WTC11 (cell line): Measurements from ENCODE around the gene ZNF668. TPM values are rescaled to one million over a fixed set of nuclear protein-coding genes. Genes with fewer than 3 reads are reported as not detected.

Experiments
- ATAC-seq: fragments of 200-7000 bp; cut with Tn5 transposase; 2 replicates; pipeline ENCODE4 v1.10.0; 2021; ENCODE audit warnings: mild to moderate bottlenecking, moderate library complexity
- CTCF ChIA-PET: fragments of 300-600 bp; sonication (Branson Sonifier 250); formaldehyde crosslinking; loops from one replicate; lab custom pipeline; 2021; ENCODE audit warnings: antibody characterized with exemption; lab: Charles Lee
- POLR2A ChIA-PET: fragments of 350-600 bp; sonication (Branson Sonifier 250); formaldehyde crosslinking; loops from one replicate; lab custom pipeline; 2021; ENCODE audit warnings: antibody characterized with exemption; lab: Charles Lee
- DNase-seq: peaks from one replicate; pipeline ENCODE4 v3.0.0; 2021; ENCODE audit warnings: low spot score
- H3K27ac Mint-ChIP-seq: 2 replicates; pipeline ENCODE4 v1.8.0; 2021; ENCODE audit warnings: mixed read lengths
- H3K27me3 Mint-ChIP-seq: 2 replicates; pipeline ENCODE4 v1.8.0; 2021; ENCODE audit warnings: low read depth, mild to moderate bottlenecking, moderate library complexity, mixed read lengths
- H3K36me3 Mint-ChIP-seq: 2 replicates; pipeline ENCODE4 v1.8.0; 2021; ENCODE audit warnings: mixed read lengths
- H3K4me1 Mint-ChIP-seq: 2 replicates; pipeline ENCODE4 v1.8.0; 2022; ENCODE audit warnings: mixed read lengths
- H3K4me3 Mint-ChIP-seq: 2 replicates; pipeline ENCODE4 v1.8.0; 2021; ENCODE audit warnings: mild to moderate bottlenecking, moderate library complexity, mixed read lengths
- H3K9me3 Mint-ChIP-seq: 2 replicates; pipeline ENCODE4 v1.8.0; 2021; ENCODE audit warnings: mixed read lengths
- ESRRA ChIP-seq: sonication (generic); formaldehyde crosslinking; IDR thresholded peaks from 2 replicates; pipeline ENCODE4 v1.8.1; 2022; ENCODE audit warnings: mild to moderate bottlenecking, missing genetic modification reagents, borderline replicate concordance
- FOXJ3 ChIP-seq: sonication (generic); formaldehyde crosslinking; IDR thresholded peaks from 2 replicates; pipeline ENCODE4 v1.9.0; 2021; ENCODE audit warnings: missing genetic modification reagents, mild to moderate bottlenecking, borderline replicate concordance
- HMGA2 ChIP-seq: fragments of 250-450 bp; sonication (Bioruptor Pico); IDR thresholded peaks from 2 replicates; pipeline ENCODE4 v1.4.0; 2021; ENCODE audit warnings: mild to moderate bottlenecking, moderate library complexity
- JAZF1 ChIP-seq: fragments of 250-450 bp; sonication (Bioruptor Pico); IDR thresholded peaks from 2 replicates; pipeline ENCODE4 v1.9.0; 2021; ENCODE audit warnings: moderate library complexity, mild to moderate bottlenecking, inconsistent platforms
- KAT7 ChIP-seq: sonication (generic); formaldehyde crosslinking; IDR thresholded peaks from 2 replicates; pipeline ENCODE4 v1.8.1; 2023; ENCODE audit warnings: missing genetic modification reagents, mild to moderate bottlenecking, borderline replicate concordance
- NFE2L1 ChIP-seq: sonication (generic); formaldehyde crosslinking; IDR thresholded peaks from 2 replicates; pipeline ENCODE4 v1.8.1; 2023; ENCODE audit warnings: missing genetic modification reagents
- NFYB ChIP-seq: sonication (generic); formaldehyde crosslinking; conservative IDR thresholded peaks from 2 replicates; pipeline ENCODE4 v1.8.0; 2022; ENCODE audit warnings: low read depth, missing genetic modification reagents
- SOX15 ChIP-seq: fragments of 250-450 bp; sonication (Bioruptor Pico); IDR thresholded peaks from 2 replicates; pipeline ENCODE4 v1.9.0; 2021; ENCODE audit warnings: mild to moderate bottlenecking
- TEAD4 ChIP-seq: sonication (generic); formaldehyde crosslinking; IDR thresholded peaks from 2 replicates; pipeline ENCODE4 v1.8.0; 2022; ENCODE audit warnings: mild to moderate bottlenecking, missing genetic modification reagents
- ZNF138 ChIP-seq: sonication (generic); formaldehyde crosslinking; conservative IDR thresholded peaks from 2 replicates; pipeline ENCODE4 v1.8.1; 2022; ENCODE audit warnings: mild to moderate bottlenecking, moderate library complexity, missing genetic modification reagents
- ZNF219 ChIP-seq: sonication (generic); formaldehyde crosslinking; IDR thresholded peaks from 2 replicates; pipeline ENCODE4 v1.8.0; 2023; ENCODE audit warnings: missing genetic modification reagents, mild to moderate bottlenecking, borderline replicate concordance
- ZNF416 ChIP-seq: fragments of 250-450 bp; sonication (Bioruptor Pico); IDR thresholded peaks from 2 replicates; pipeline ENCODE4 v1.9.0; 2021; ENCODE audit warnings: mild to moderate bottlenecking, inconsistent platforms
- total RNA-seq: library from RNA; stranded (reverse); gene quantifications from 3 replicates; pipeline ENCODE4 v1.2.3, GENCODE V29; 2021
- TF ChIP-seq, protein P1 (sequence below): sonication (generic); formaldehyde crosslinking; IDR thresholded peaks from 2 replicates; pipeline ENCODE4 v1.8.1; 2022; ENCODE audit warnings: mild to moderate bottlenecking, moderate library complexity, missing genetic modification reagents
- TF ChIP-seq, protein P2 (sequence below): sonication (generic); formaldehyde crosslinking; IDR thresholded peaks from 2 replicates; pipeline ENCODE4 v1.8.1; 2022; ENCODE audit warnings: low read depth, mild to moderate bottlenecking, moderate library complexity, missing genetic modification reagents, borderline replicate concordance
- TF ChIP-seq, protein P3 (sequence below): sonication (generic); formaldehyde crosslinking; IDR thresholded peaks from 2 replicates; pipeline ENCODE4 v1.8.1; 2022; ENCODE audit warnings: mild to moderate bottlenecking, missing genetic modification reagents, moderate library complexity, borderline replicate concordance
- TF ChIP-seq, protein P4 (sequence below): sonication (generic); formaldehyde crosslinking; IDR thresholded peaks from 2 replicates; pipeline ENCODE4 v1.8.0; 2022; ENCODE audit warnings: mild to moderate bottlenecking, missing genetic modification reagents
- TF ChIP-seq, protein P5 (sequence below): fragments of 250-450 bp; sonication (Bioruptor Pico); IDR thresholded peaks from 2 replicates; pipeline ENCODE4 v1.9.0; 2021; ENCODE audit warnings: mild to moderate bottlenecking
- TF ChIP-seq, protein P6 (sequence below): sonication (generic); formaldehyde crosslinking; IDR thresholded peaks from 2 replicates; pipeline ENCODE4 v1.8.1; 2023; ENCODE audit warnings: mild to moderate bottlenecking, missing genetic modification reagents
- TF ChIP-seq, protein P7 (sequence below): fragments of 250-450 bp; sonication (Bioruptor Pico); conservative IDR thresholded peaks from 2 replicates; pipeline ENCODE4 v1.9.0; 2021; ENCODE audit warnings: mild to moderate bottlenecking
- TF ChIP-seq, protein P8 (sequence below): sonication (generic); formaldehyde crosslinking; conservative IDR thresholded peaks from 2 replicates; pipeline ENCODE4 v1.8.1; 2022; ENCODE audit warnings: mild to moderate bottlenecking, missing genetic modification reagents

The ZNF668 gene
- total RNA-seq, 1 experiment from 2014 or later, result 17.3 TPM

DNA sequence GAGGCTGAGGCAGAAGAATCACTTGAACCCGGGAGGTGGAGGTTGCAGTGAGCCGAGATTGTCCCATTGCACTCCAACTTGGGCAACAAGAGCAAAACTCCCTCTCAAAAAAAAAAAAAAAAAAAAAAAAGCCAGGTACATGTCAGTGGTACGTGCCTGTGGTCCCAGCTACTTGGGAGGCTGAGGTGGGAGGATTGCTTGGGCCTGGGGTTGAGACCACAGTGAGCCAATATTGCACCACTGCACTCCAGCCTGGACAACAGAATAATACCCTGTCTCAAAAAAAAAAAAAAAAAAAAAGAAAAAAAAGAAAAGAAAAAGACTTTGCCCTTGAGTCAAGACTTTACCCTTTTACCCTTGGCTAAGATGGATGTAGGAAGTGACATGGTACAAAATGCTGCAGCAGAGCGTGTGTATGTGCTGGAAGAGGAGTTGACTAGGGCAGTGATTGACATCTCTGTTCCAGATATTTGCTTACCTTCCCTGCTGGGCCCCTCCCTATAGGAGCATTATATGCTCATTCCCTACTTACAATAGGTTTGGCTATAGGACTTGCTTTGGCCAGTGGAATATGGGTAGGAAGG is 30.1 kb downstream of the ZNF668 start:
- Mint-ChIP-seq H3K9me3 (no peaks in the 10 kb centered on the region), H3K4me1 (peaks cover 5% of the 10 kb centered on the region; the same call in 1 of the 2 replicates), H3K27ac (no peak overlapping the region), H3K36me3 (no peaks in the 10 kb centered on the region), H3K27me3 (peaks cover 5% of the 10 kb centered on the region; the same call in 1 of the 2 replicates), H3K4me3 (no peak overlapping the region)
- DNase-seq (no peak), ATAC-seq (no peak)
- TF ChIP-seq, protein P1, sequence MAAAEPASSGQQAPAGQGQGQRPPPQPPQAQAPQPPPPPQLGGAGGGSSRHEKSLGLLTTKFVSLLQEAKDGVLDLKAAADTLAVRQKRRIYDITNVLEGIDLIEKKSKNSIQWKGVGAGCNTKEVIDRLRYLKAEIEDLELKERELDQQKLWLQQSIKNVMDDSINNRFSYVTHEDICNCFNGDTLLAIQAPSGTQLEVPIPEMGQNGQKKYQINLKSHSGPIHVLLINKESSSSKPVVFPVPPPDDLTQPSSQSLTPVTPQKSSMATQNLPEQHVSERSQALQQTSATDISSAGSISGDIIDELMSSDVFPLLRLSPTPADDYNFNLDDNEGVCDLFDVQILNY (CRISPR knock-in tag), result no peak
- TF ChIP-seq, protein P2, sequence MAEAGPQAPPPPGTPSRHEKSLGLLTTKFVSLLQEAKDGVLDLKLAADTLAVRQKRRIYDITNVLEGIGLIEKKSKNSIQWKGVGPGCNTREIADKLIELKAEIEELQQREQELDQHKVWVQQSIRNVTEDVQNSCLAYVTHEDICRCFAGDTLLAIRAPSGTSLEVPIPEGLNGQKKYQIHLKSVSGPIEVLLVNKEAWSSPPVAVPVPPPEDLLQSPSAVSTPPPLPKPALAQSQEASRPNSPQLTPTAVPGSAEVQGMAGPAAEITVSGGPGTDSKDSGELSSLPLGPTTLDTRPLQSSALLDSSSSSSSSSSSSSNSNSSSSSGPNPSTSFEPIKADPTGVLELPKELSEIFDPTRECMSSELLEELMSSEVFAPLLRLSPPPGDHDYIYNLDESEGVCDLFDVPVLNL (CRISPR knock-in tag), result no peak
- no peak for TF ChIP-seq KAT7 (CRISPR knock-in tag)
- TF ChIP-seq, protein P3, sequence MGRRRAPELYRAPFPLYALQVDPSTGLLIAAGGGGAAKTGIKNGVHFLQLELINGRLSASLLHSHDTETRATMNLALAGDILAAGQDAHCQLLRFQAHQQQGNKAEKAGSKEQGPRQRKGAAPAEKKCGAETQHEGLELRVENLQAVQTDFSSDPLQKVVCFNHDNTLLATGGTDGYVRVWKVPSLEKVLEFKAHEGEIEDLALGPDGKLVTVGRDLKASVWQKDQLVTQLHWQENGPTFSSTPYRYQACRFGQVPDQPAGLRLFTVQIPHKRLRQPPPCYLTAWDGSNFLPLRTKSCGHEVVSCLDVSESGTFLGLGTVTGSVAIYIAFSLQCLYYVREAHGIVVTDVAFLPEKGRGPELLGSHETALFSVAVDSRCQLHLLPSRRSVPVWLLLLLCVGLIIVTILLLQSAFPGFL (CRISPR knock-in tag), result no peak
- TF ChIP-seq, protein P4, sequence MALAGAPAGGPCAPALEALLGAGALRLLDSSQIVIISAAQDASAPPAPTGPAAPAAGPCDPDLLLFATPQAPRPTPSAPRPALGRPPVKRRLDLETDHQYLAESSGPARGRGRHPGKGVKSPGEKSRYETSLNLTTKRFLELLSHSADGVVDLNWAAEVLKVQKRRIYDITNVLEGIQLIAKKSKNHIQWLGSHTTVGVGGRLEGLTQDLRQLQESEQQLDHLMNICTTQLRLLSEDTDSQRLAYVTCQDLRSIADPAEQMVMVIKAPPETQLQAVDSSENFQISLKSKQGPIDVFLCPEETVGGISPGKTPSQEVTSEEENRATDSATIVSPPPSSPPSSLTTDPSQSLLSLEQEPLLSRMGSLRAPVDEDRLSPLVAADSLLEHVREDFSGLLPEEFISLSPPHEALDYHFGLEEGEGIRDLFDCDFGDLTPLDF (CRISPR knock-in tag), result no peak
- ChIA-PET POLR2A (interaction anchor here (0.6 kb wide), 1 partner anchor 62 kb away, joined by 4 read pairs; no protein-coding TSS in a partner anchor), CTCF (interaction anchor here (1.8 to 3.0 kb wide), 3 partner anchors 30 to 99 kb away, joined by 11 to 83 read pairs (median 16); partner anchors contain the start of genes HSD3B7, ZNF646 and ZNF668)

DNA sequence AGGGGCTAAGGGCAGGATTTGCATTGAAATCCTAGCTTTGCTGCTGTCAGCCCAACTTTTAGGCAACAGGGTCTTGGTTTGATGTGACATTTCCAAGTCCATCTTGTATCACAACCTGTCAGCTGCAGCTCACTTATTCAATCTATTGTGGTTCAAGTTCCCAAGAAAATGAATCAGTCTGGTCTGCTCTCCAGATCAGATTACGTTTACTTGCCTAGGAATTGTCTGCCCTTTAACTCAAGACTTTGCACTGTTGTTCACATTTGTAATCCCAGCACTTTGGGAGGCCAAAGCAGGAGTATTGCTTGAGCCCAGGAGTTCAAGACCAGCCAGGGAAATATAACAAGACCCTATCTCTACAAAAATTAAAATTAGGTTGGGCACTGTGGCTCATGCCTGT is 30.7 kb downstream of the ZNF668 start:
- Mint-ChIP-seq H3K4me1 (peaks cover 5% of the 10 kb centered on the region; the same call in 1 of the 2 replicates), H3K9me3 (no peaks in the 10 kb centered on the region), H3K36me3 (no peaks in the 10 kb centered on the region), H3K27me3 (peaks cover 5% of the 10 kb centered on the region; the same call in 1 of the 2 replicates), H3K4me3 (no peak overlapping the region), H3K27ac (no peak overlapping the region)
- DNase-seq, result no peak
- no peak for ATAC-seq
- ChIA-PET CTCF (interaction anchor here (1.3 to 3.0 kb wide), 5 partner anchors 18 to 99 kb away, joined by 6 to 83 read pairs (median 11); partner anchors contain the start of genes HSD3B7, ZNF646 and ZNF668), POLR2A (interaction anchor here (0.5 kb wide), 1 partner anchor 402 kb away, joined by 3 read pairs; no protein-coding TSS in a partner anchor)
- TF ChIP-seq ZNF138, result no peak
- no peak for TF ChIP-seq HMGA2 (CRISPR knock-in tag)
- no peak for TF ChIP-seq JAZF1 (CRISPR knock-in tag)
- no peak for TF ChIP-seq SOX15
- no peak for TF ChIP-seq FOXJ3 (CRISPR knock-in tag)
- TF ChIP-seq ZNF219 (CRISPR knock-in tag), result no peak
- TF ChIP-seq ZNF416 (CRISPR knock-in tag), result no peak
- TF ChIP-seq, protein P5, sequence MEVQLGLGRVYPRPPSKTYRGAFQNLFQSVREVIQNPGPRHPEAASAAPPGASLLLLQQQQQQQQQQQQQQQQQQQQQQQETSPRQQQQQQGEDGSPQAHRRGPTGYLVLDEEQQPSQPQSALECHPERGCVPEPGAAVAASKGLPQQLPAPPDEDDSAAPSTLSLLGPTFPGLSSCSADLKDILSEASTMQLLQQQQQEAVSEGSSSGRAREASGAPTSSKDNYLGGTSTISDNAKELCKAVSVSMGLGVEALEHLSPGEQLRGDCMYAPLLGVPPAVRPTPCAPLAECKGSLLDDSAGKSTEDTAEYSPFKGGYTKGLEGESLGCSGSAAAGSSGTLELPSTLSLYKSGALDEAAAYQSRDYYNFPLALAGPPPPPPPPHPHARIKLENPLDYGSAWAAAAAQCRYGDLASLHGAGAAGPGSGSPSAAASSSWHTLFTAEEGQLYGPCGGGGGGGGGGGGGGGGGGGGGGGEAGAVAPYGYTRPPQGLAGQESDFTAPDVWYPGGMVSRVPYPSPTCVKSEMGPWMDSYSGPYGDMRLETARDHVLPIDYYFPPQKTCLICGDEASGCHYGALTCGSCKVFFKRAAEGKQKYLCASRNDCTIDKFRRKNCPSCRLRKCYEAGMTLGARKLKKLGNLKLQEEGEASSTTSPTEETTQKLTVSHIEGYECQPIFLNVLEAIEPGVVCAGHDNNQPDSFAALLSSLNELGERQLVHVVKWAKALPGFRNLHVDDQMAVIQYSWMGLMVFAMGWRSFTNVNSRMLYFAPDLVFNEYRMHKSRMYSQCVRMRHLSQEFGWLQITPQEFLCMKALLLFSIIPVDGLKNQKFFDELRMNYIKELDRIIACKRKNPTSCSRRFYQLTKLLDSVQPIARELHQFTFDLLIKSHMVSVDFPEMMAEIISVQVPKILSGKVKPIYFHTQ (CRISPR knock-in tag), result no peak
- no peak for TF ChIP-seq KAT7 (CRISPR knock-in tag)
- TF ChIP-seq, protein P6, sequence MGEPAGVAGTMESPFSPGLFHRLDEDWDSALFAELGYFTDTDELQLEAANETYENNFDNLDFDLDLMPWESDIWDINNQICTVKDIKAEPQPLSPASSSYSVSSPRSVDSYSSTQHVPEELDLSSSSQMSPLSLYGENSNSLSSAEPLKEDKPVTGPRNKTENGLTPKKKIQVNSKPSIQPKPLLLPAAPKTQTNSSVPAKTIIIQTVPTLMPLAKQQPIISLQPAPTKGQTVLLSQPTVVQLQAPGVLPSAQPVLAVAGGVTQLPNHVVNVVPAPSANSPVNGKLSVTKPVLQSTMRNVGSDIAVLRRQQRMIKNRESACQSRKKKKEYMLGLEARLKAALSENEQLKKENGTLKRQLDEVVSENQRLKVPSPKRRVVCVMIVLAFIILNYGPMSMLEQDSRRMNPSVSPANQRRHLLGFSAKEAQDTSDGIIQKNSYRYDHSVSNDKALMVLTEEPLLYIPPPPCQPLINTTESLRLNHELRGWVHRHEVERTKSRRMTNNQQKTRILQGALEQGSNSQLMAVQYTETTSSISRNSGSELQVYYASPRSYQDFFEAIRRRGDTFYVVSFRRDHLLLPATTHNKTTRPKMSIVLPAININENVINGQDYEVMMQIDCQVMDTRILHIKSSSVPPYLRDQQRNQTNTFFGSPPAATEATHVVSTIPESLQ (CRISPR knock-in tag), result no peak
- no peak for TF ChIP-seq ESRRA (CRISPR knock-in tag)
- TF ChIP-seq, protein P7, sequence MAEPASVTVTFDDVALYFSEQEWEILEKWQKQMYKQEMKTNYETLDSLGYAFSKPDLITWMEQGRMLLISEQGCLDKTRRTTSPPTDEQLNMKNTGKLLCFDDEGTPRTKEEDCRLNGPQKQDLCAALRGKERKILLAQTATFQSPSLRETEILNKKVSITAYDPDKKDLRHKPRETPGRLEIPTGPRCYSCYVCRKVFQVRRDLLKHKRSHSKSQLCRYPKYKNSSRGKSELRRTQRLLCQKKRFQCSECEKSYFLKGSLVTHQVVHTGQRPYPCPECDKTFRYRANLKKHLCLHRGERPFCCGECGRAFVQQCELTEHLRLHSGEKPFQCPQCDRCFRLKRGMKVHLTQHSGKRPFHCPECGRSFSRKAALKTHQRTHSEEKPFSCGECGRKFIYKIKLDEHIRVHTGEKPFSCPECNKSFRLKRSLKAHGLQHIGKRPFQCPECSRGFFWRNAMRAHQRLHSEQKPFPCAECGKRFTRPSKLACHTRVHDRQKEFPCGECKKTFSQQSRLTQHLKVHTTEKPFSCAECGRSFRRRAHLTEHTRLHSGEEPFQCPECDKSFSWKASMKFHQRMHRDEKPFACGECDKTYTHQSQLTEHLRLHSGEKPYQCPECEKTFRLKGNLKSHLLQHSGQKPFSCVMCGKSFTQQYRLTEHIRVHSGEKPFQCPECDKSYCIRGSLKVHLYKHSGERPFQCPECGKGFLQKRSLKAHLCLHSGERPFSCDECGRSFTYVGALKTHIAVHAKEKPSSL (CRISPR knock-in tag), result no peak
- TF ChIP-seq NFYB (CRISPR knock-in tag), result no peak
- TF ChIP-seq NFE2L1 (CRISPR knock-in tag), result no peak
- no peak for TF ChIP-seq TEAD4 (CRISPR knock-in tag)
- TF ChIP-seq, protein P8, sequence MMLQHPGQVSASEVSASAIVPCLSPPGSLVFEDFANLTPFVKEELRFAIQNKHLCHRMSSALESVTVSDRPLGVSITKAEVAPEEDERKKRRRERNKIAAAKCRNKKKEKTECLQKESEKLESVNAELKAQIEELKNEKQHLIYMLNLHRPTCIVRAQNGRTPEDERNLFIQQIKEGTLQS (CRISPR knock-in tag), result no peak
